RPMI7951 (cell line): ENCODE measurements around the gene FGFR2. TPM values are rescaled to one million over a fixed set of nuclear protein-coding genes. Genes with fewer than 3 reads are reported as not detected.

Experiments
- DNase-seq: peaks from one replicate; pipeline ENCODE4 v3.0.0-alpha.2; 2012; ENCODE audit warnings: low read depth
- total RNA-seq: library from RNA; depleted of rRNA; stranded (reverse); fragments of >200 nt; shearing (Covaris generic); gene quantifications from 2 replicates; pipeline ENCODE4 v1.2.3, GENCODE V29; 2014; rRNA removed

FGFR2 gene
- 0.39 and 0.60 TPM in 2 replicates for total RNA-seq

DNA sequence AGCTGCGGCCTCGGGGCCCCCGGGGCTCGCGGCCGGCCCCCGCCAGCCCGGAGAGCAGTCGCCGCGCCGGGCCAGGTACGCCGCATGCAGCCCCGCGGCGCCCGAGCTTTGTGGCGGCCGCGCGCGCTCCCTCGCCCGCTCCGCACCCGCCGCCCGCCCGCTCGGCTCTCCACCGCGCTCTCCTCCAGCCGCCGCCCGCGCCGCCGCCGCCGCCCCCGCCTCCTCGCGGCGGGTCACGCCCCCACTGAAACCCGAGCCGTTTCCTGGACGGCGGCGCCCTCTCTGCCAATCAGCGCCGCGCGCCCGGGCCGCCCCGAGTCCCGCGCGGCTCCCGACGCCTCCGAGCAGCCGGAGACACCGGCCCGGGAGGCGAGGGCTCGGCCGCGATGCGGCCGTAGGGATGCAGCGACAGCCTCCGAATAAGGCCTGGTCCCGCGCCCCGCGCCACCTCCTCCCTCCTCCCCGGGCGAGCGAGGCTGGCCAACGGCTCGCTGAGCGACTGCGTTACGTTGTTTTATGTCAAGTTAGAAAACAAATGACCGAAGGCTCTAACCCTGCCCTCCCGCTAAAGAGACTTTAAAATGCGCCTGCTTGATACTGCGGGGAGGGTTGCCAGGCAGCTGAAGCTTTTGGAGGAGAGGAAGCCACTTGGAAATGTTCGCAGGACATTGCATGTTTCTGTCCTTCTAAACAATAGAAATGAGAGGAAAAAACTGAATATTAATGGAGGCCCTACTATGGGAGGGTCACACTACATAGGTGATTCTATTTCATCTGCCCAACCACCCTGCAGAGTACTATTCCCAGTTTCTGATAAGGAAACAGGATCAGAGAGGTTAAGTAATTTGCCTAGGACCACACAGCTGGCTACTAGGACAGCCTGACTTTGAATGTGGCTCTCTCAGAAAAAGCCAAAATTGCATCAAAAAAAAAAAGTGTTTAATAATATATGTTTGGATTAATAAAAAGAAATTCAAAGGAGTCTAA, at the start of gene FGFR2:
TSS of gene FGFR2 (minus strand) at position 182 of the 987 bp plus-strand sequence. CDS start 4,627 bp downstream, outside the sequence.
- peak; percentile 69 for DNase-seq

DNA sequence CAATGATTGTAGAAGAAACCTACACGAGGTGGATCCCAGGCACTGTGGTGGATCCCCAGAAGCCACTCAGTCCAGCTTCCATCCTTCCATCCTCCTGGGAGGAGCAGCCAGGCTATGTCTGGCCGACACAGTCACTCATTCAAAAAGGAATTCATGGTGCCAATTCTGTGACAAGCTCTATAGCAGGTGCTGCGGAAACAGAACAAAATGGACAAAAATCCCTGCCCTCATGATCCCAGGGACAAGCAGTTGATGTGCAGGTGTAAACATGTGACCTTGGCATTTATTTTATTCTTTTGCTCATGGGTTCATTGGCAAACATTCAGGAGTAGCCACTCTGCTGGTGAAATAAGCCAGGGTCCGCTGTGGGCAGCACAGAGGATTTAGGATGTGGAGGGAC, 49.2 kb upstream of the FGFR2 start:
- no peak for DNase-seq

- DNase-seq: no peak
These were observed 47.5 kb upstream of the FGFR2 start for GRCh38 chr10:121645696-121646095.

DNA sequence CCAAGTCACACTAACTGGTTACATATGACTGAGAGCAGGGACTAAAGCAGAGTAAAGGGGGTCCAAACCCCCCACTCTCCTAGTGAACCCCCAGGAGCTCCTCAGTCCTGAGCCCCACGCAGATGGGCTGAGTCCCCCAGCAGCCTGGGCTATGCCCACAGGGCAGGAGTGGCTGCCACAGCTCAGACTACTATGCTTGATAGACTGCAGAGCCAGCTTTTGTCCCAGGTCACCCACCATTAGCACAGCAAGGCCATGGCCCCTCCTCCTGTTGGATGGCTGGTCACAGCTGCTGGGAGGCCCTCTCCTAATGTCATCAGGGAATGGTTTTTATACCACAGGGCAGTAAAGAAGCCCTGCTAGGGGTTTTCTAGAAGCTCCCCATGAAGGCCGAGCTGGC, 46.3 kb upstream of the FGFR2 start:
- no peak for DNase-seq

DNA sequence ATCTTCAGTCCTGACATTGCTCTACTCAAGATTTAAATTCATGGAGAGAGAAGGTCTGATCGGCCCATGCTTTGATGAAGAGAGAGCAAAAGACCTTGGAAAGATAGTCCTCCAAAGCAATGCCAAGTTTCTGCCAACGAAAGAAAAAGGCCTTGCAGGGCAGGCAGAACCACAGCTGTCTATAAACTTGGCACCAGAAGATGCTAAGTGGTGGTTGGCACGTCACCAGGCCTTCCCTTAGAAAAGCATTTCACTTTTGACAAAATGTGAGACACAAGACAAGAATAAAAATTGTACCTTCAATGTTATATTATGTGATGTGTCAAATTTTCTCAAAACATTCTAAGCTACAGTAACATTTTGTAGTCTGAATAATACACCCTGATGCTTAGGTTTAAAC, 42.0 kb upstream of the FGFR2 start:
- no peak for DNase-seq

GRCh38 chr10:121639416-121639815, 41.2 kb upstream of the FGFR2 start:
- no peak for DNase-seq

- no peak for DNase-seq
These were observed 39.2 kb upstream of the FGFR2 start for GRCh38 chr10:121637437-121637836.

DNA sequence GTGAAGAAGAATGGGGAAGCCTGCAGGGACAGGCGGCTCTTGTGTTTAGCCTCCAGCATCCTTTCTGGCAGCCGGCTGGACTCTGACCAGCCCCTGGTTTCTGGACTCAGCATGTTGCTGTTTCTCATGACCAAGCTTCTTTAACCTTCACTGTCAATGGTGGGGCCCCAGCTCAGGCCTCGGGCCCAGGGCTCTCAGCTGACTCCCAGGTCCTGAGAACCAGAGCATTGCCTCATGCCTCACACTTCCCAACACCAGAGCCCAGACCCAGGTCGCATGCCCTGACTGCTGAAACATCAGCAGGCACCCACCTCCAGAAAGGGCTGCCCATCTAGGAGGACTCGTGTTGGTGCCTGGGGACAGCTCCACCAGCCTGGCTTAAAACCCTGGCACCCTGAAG, 34.8 kb upstream of the FGFR2 start:
- no peak for DNase-seq

DNA sequence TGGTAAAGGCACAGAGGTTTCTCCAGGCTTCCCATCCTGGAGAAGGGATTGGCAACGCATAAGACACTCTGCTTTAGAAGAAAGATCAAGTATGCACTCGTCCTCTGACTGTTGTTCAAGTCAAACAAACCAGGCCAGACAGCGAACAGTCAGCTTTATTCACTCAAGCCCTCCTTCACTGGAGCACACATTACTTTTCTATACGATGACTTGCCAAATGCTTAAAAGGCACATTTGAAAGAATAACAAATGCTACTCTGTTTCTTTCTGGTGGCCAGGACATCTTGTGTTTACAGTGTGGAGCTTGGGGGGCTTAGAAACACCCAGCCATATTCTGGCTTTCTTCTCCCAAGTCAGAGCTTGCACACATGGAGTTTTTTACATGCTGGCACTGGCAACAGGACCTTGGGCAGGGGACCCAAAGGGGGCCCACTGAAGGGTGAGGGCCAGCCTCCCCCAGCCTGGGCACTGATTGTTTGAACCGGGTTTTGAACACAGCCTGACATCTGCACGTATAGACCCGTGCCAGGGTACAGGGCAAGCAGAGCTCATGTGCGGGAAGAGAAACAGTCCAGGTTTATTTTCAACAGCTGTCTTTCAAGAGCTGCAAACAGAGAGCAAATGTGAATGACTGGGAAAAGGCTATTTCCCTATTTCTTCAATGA, 33.3 kb upstream of the FGFR2 start:
- no peak for DNase-seq

GRCh38 chr10:121628859-121629258, 30.6 kb upstream of the FGFR2 start:
- DNase-seq: no peak

DNA sequence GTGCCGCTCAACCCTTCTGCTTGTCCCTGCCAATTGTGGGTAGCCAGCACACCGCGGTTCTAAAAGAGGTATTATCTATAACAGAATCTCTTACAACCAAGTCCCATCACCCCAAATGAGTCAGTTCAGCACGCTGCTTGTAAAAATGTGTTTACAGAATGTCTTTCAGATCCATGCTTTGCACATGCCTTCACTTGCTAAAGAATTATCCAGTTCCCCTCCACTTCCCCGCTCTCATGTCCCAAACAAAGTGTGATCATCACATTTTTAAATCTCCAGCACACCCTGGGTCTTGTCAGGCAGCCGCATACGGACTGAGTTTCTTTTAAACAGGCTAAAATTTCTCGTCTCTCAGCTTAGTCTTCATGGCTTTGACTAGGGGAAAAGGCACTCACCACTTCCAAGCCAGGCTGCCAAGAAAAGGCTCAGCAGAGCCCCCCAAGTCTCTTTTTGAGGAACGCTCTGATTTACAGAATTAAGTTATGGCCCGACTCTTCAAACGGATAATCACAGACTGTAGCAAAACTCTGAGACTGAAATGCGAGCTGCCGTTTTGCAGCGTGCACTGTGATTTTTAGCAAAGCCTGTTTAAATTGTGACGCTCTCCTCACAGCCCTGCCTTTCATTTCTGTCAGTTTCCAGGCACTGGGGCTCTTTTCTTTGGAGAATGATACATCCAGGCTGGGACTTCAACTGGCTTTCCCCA, 29.8 kb upstream of the FGFR2 start:
- DNase-seq: no peak

GRCh38 chr10:121624836-121625486, 26.7 kb upstream of the FGFR2 start:
- DNase-seq: no peak

- DNase-seq: no peak
These were observed 20.7 kb upstream of the FGFR2 start for GRCh38 chr10:121618906-121619305.

DNA sequence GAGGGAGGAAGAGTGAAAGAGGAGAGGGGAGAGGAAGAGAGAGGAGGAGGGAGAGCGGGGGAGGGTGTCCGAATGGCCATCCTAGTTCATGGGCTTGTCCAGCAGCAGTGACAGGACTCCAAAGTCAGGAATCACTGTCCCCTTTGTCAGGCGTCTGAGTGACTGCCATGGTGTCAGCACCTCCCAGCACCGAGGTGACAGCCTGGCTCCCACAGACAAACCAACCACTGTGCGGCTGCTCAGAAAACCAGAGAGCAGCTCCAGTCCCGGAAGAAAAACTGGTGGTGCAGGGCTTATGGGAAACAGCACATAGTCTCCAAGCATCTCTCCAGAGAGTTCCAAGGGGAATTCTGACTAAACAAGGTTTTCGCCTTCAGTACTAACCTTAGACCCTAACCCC, 18.9 kb upstream of the FGFR2 start:
- no peak for DNase-seq

- no peak for DNase-seq
These were observed 18.0 kb upstream of the FGFR2 start for GRCh38 chr10:121616291-121616690.

- no peak for DNase-seq
These were observed 17.6 kb upstream of the FGFR2 start for GRCh38 chr10:121615836-121616235.

- DNase-seq: no peak
These were observed 17.2 kb upstream of the FGFR2 start for GRCh38 chr10:121615435-121615793.

DNA sequence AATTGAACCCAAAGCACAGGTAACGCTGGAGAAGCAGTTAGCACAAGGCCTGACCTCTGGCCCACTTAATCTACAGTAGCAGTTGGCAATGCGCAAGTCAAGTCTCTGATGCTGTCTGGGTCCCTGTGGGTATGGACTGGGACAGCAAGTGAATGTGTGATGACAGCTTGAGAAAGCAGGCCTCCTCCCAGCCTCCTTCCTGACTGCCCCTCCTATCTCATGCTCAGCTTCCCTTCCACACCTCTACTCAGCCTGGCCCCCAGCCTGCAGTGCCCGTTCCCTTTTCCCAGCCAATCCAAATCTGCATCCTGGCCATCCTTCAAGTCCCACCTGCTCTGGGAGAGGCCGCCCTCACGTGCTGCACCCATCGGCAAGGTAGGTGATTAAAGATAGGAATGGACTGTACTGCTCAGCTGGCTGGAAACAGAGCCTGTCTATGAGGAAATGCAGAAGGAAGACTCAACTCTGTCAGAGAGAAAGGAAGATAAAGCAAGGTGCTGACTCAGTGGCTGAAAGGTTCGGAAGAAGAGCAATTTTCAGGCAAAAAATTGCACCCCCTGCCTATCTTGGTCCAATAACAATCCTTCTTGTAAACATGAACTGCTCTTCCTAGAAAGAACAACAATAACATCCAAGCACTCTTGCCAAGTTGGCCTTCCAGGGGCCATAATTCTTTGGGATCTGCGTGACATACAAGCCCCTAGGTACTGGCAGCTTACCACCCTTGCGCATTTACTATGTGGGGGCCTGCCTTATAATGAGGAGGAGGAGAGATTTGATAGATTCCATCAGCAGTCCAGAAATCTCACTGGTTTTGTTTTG, 16.6 kb upstream of the FGFR2 start:
- no peak for DNase-seq

GRCh38 chr10:121613456-121613855, 15.2 kb upstream of the FGFR2 start:
- no peak for DNase-seq

DNA sequence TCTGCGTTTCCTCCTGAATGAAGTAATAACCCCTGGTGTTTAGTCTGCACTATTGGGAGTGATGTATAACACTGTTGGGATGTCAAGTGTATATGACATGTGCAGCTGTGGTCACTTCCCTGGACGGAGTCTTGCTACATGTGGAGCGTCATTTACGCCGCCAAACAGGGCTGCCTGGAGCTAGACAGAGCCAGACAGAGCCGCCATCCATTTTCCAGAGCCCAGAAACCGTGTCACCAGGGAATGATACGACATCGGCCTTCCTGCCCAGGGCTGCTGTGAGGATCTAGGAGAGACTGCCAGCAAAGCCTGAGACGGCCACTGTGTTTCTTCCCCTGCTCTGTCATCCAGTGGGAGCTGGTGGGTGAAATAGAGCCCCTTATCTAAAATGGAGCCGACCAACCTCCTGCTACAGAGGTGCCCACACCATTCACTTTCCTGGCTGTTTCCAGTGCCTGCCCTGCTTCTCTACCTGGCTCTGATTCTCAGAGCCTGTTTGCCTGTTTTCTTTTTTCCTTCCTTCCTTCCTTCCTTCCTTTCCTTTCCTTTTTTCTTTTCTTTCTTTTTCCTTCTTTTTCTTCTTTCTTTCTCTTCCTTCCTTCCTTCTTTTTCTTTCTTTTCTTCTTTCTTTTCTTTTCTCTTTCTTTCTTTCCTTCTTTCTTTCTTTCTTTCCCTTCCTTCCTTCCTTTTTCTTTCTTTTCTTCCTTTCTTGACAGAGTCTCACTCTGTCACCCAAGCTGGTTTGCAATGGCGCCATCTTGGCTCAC, 13.3 kb upstream of the FGFR2 start:
- no peak for DNase-seq
